ENCODE results near the gene KCNA2.

DNA sequence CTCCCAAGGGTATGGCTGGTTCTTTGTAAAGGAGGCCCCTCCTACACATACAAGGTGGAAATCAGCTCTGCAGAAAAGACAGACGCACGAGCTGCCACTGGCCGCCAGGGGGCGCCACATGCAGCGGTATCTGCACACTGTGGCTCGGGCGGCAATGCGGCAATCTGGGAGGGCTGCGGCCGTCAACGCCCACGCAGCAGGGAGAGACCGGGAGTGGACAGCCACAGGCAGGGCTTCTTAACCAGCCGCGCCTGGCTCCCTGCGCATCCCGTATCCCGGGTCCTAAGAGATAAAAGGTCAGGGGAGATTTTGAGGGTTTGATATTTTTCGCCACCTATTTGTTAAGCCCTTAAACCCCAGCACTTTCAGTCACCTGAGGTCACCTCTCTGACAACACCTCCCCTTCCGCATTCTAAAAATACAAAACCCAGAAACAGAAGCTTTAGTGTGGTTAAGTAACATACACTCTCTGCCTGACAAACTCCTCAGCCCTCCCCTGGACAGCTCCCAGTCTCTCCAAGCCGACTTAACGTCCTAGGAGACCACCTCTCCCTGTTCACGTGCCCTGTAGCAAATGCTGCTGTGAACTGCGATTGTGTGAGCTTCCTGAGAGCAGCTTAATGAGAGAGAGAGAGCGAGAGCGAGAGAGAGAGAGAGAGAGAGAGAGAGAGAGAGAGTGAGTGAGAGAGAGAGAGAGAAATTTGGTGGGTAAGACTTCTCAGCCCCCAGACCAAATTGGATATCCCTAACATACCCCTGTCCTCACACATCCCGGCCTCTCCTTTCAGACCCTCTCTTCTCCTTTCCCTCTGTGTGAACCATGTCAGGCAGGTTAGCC lies 13.5 kb upstream of the KCNA2 start:
- TF ChIP-seq THAP7 (CRISPR knock-in tag; IDR thresholded peaks at IDR 0.05) (no peak), CTCF (CRISPR knock-in tag; IDR thresholded peaks at IDR 0.05) (peak; percentile 89), TCF7L2 (IDR thresholded peaks at IDR 0.05; ENCODE audit: low read depth, low read length) (no peak)
